GM12873 (cell line): ENCODE results near the gene SIGMAR1.

Source experiments
- TF ChIP-seq, protein P1 (sequence below): IDR thresholded peaks from 2 replicates; pipeline ENCODE4 v1.5.1; 2012; ENCODE audit warnings: low read depth, mild to moderate bottlenecking, moderate library complexity, low read length, control low read depth; ENCODE audit not compliant: insufficient read depth; ENCODE audit errors: missing control alignments

The SIGMAR1 gene

GRCh38 chr9:34628656-34629490 is 8.7 kb downstream of the SIGMAR1 start, which contains the start of gene ARID3C:
ARID3C (minus strand) TSS chr9:34629066; CDS start chr9:34628014, 1,052 bp downstream.
- TF ChIP-seq, protein P1, sequence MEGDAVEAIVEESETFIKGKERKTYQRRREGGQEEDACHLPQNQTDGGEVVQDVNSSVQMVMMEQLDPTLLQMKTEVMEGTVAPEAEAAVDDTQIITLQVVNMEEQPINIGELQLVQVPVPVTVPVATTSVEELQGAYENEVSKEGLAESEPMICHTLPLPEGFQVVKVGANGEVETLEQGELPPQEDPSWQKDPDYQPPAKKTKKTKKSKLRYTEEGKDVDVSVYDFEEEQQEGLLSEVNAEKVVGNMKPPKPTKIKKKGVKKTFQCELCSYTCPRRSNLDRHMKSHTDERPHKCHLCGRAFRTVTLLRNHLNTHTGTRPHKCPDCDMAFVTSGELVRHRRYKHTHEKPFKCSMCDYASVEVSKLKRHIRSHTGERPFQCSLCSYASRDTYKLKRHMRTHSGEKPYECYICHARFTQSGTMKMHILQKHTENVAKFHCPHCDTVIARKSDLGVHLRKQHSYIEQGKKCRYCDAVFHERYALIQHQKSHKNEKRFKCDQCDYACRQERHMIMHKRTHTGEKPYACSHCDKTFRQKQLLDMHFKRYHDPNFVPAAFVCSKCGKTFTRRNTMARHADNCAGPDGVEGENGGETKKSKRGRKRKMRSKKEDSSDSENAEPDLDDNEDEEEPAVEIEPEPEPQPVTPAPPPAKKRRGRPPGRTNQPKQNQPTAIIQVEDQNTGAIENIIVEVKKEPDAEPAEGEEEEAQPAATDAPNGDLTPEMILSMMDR = no peak

- TF ChIP-seq, protein P1 = no peak
These were observed 9.6 kb downstream of the SIGMAR1 start for GRCh38 chr9:34627716-34628655.

- TF ChIP-seq, protein P1 = no peak
These were observed 12.5 kb downstream of the SIGMAR1 start for GRCh38 chr9:34625186-34625486.

DNA sequence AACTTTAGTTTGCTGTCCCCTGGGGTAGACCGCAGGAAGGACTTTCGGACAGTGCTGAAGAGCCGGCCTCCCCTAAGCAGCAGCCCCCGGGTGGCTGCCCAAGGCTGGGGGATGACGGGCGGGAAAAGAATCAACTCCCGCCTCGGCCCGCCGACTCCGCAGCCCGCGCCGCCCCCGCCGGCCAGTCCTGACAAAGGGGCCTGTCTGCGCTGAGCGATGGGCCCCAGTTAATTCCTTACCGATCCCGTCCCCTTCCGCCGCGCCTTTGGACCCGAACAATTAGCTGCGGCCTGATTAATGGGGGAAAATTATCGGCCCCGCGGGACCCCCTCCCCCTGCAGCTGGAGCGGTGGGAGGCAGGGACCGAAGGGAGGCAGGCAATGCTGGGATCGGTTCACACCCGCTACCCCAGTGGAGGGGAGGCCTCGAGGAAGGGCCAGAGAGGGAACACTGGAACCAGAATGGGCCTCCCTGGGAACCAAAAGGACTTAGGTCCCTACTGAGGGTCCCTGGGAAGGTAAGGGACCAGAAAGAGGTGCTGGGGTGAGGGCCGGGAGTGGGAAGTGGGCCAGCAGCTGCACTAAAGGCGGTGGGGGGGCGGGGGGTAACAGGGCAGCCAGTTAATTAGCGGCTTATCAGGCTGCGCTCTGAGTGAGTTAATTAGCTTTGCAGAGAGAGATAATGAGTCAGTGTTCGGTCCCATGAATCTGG is 13.0 kb downstream of the SIGMAR1 start:
- TF ChIP-seq, protein P1 = no peak

GRCh38 chr9:34623374-34624235 is 14.0 kb downstream of the SIGMAR1 start:
- TF ChIP-seq, protein P1 = no peak

DNA sequence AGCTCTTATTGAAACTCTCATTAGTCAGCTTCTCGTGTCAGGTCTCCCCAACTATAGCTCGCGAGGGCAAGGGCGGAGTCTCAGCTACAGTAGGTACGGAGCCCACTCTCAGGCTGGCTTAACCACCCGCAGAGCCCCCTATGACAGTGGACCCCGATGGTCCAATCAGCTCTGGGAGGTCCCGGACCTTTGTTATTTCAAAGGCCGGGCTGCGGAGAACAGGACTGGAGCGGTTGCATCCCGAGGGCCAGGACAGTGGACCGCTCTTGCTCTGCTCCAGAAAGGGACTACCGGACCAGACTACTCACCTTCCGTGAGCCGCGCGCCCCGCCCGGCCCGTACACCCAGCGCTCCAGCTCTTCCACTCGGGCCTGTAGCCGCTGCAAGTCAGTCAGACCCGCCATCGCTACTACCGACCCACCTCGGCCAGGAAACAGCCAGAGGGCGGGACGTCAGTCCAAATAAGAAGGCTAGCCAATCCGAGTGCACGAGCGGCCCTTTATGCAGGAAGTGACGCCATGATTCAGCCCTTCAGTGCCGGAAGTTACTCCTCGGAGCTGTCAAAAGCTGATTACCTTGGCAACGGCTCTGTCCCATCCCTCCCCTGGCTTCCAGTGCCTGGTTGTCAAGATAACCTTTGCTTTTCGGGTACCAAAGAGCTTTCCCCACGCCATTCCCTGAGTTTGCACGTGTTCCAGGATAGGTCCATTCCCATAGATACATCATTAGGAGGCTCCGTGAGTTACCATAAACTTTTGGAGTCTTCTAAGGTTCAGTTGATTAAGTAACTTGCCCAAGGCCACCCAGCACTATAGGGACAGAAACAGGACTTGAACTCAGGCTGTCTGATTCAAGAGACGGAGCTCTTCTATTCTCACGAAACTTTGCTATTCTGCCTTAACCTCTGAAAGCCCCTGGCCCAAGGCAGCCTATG is 17.3 kb downstream of the SIGMAR1 start, which contains the start of gene DCTN3:
Gene DCTN3 (minus strand): TSS at position 435 of the 934 bp plus-strand sequence. CDS start 31 bp downstream, at position 404.
- TF ChIP-seq, protein P1 = no peak
